HG03571 (cell line): ENCODE data around the gene TTL.
"Not testable (repeated sequence)": the region's sequence is repeated elsewhere in the genome, so short reads cannot be mapped to it uniquely, and the experiment has no call there.

Source experiments
- ATAC-seq: cut with Tn5 transposase; IDR thresholded peaks from one replicate; pipeline ENCODE4 v1.9.1; 2021; ENCODE audit not compliant: unreplicated experiment

TTL gene

GRCh38 chr2:112519506-112519905, 37.5 kb downstream of the TTL start:
- no peak for ATAC-seq

GRCh38 chr2:112520234-112520783, 38.4 kb downstream of the TTL start:
- ATAC-seq: no peak

DNA sequence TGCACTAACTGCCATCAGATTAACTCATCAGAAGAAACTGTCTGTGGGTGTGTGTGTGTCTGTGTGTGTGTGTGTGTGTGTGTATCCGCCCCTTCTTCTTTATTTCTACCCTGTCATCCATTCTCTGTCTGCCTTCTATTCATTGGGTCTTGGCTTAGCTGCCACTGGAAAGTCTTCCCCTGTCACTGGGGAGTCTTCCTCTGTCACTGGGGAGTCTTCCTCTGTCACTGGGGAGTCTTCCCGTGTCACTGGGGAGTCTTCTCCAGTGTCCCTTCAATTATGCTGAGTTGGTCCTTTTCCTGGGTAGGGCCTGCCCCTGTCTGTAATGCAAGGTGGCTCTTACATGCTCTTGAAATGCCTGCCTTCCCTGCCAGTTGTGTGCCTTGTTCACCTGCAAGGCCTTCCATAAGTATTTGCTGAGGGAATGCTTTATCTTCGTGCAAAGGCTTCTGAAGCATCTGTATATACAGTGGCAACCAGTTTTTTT, 41.4 kb downstream of the TTL start:
- ATAC-seq: no peak

DNA sequence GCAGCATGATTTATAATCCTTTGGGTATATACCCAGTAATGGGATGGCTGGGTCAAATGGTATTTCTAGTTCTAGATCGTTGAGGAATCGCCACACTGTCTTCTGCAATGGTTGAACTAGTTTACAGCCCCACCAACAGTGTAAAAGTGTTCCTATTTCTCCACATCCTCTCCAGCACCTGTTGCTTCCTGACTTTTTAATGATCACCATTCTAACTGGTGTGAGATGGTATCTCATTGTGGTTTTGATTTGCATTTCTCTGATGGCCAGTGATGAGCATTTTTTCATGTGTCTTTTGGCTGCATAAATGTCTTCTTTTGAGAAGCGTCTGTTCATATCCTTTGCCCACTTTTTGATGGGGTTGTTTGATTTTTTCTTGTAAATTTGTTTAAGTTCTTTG, 42.3 kb downstream of the TTL start:
- not testable (repeated sequence) for ATAC-seq

- ATAC-seq: no peak
Measured at GRCh38 chr2:112528541-112528940, 46.6 kb downstream of the TTL start.

- no peak for ATAC-seq
Measured at GRCh38 chr2:112529757-112530156, 47.8 kb downstream of the TTL start.

DNA sequence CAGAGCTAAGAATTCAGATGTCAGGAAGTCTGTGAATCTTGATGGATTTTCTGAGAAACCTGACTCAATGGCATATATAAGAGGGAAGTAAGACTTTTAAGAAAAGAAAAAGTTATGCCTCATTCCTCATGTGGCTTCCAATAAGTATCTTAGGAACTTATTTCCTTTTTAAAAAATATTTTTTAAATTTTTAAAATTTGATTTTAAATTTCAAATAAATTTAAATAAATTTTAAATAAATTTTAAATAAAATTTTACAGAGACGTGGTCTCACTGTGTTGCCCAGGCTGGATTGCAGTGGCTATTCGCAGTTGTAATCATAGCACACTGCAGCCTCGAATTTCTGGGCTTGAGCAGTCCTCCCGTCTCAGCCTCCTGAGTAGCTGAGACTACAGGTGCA, 48.8 kb downstream of the TTL start:
- no peak for ATAC-seq

DNA sequence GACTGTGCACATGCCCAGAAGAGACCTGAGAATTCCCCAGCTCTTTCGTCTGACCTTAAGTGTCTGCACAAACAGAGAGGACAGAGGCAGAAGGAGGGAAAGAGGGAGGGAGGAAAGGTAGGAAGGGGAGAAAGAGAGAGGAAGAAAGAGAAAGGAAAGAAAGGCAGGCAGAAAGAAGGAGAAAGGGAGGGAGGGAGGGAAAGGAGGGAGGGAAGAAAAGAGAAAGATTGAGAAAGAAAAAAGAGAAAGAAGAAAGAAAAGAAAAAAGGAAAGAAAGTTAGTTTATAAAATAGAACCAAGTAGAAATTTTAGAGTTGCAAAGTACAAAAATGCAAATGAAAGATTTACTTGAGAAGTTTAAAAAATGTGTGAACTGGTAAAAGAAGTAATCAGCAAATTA, 52.9 kb downstream of the TTL start:
- no peak for ATAC-seq

DNA sequence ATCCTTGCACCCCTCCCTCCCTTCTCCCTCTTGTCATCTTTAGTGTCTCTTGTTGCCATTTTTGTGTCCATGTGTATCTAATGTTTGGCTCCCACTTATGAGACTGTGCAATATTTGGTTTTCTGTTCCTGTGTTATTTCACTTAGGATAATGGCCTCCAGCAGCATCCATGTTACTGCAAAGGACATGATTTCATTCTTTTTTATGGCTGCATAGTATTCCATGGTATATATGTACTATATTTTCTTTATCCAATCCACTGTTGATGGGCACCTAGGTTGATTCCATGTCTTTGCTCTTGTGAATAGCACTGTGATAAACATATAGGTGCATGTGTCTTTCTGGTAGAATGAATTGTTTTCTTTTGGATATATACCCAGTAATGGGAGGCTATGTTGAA, 54.7 kb downstream of the TTL start:
- not testable (repeated sequence) for ATAC-seq

DNA sequence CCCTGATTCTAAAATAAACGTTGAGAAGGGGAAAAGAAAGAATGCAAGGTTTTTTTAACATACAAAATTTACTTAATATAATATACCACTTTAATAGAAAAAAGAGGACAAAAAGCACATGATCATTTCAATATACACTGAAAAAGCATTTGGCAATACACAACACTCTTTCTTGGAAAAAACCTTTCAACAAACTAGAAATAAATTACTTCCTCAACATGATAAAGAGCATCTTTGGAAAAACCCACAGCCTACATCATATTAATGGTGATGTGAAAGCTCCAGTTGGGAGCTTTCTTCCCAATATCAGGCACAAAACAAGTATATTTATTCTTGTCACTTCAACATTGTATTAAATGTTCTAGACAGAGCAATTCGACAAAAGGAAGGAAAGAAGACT, 57.4 kb downstream of the TTL start:
- no peak for ATAC-seq

DNA sequence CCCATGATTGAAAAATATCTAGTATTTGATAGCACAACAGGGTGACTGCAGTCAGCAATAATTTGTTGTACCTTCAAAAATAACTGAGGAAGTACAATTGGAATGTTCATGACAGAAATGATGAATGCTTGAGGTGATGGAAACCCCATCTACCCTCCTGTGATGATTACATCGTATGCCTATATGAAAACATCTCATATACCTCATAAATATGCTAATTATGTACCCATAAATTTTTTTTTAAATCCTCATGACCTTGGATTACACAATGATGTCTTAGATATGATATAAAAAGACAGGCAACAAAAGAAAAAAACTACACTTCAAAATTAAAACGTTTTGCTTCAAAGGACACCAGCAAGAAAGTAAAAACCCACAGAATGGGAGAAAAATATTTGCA, 59.0 kb downstream of the TTL start:
- ATAC-seq: no peak

DNA sequence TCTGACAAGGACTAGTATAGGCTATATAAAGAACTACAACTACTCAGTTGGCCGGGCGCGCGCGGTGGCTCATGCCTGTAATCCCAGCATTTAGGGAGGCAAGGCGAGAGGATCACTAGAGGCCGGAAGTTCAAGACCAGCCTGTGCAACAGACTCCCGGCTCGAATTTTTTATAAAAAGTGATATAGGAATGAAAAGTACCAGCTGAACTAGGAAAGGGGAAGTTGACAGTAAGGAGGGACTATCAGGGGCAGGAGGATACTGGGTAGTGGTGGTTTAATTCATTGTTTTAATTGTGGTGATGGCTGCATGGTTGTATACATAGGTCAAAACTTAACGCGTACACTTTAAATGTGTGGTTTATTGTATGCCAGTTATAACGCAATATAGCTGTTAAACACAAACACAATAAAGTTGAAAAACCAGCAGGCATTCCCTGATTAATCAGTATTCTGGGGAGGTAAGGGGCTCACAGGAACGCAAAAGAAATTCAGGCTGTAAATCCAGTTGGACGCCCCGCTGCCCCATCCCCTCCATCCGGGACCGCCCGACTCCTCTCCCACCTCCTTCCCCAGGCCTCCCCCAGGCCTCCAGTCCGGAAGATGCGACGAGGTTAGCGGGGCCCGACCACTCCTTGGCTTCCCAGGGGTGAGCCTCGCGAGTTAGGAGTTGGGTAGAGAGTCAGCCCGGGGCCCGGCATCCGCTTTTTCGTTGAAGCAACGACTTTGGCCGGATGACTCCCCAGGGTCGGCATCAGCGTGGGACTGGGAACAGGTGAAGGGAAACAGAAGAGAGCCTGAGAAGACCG, 59.6 kb downstream of the TTL start:
- peak; percentile 39 for ATAC-seq

DNA sequence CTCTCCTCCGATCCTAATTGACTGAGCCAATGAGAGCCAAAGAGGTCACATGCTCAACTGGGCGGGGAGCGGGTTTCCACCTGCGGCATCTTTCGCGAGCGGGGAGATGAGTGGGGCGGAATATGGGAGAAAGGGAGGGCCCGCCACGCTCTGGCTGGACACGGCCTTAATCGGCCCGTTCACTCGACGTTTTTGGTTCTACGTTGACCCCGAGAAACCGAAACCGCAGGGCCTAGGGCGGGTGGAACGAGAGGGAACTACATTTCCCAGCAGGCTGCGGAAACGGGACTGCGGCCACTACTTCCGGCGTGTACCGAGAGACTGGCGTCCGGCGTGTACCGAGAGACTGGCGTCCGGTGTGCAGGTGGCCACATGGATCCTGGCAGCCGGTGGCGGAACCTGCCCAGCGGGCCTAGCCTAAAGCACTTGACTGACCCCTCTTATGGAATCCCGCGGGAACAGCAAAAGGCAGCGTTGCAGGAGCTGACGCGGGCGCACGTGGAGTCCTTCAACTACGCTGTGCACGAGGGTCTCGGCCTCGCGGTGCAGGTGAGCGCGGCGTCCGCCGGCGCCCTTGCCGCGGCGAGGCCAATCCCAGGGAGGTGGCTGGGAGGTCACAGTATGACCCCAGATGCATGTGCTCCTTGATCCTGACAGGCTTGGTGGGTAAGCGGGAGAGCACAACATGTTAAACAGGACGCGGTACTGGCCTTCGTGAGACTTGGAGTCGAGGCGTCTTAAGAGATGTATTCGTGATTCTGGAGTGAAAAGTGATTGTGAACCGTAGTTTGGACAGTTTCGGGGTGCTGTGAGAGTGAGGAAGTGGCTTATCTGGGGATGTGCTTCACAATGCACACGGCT, 60.4 kb downstream of the TTL start, which contains the start of gene POLR1B:
Gene POLR1B, plus strand, starts transcription at position 343 of the 861 bp plus-strand sequence. Its CDS starts 30 bp downstream, at position 373.
- peak; percentile 77 for ATAC-seq

DNA sequence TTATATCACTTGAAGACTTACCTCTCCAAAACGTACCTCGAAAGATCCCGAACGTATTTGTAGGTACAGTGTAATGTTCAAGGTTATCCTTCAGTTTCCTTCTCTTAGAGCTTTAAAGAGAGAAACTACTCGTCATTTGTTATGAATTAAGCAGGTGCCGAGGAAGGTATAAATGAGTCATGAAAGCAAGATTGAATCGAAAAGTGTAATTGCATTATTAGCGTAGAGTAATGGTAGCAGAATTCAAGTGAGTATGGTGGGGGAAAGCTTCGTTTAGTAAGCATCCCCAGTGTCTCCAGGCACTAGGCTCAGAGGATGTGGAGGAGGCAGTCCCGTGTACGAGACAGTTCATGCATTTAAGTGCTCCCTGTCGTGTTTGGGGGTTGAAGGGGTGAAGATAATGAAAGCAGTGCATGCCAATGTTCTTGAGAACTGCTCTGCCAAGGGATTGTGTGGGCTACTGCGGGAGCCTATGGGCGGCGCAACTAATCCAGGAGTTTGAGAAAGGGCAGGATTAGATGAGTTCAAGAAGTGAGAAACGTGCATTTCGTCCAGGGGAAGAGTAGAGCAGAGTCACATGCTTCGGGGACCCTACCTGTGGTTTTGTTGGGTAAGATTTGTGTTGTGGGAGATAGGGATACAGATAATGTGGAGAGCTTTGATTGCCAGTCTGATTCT, 61.2 kb downstream of the TTL start:
- ATAC-seq: no peak

GRCh38 chr2:112547333-112547732, 65.4 kb downstream of the TTL start:
- no peak for ATAC-seq

DNA sequence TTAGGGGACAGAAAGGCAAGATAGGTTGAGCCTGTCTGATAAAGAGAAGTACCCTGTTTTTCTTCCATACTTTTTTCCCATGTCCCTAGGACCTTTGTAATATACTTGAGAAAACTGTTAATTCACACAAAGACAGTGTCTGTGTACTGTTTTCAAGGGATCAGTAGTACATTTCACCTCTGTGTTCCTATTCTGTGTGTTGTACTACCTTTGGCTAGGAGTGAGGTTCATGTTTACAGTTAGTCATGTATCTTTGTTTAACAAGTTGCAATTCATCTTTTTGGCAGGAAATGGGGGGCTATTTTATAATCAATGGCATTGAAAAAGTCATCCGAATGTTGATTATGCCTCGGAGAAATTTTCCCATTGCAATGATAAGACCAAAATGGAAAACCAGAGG, 67.0 kb downstream of the TTL start:
- ATAC-seq: no peak

GRCh38 chr2:112566104-112566503, 84.1 kb downstream of the TTL start:
- ATAC-seq: peak; percentile 80

DNA sequence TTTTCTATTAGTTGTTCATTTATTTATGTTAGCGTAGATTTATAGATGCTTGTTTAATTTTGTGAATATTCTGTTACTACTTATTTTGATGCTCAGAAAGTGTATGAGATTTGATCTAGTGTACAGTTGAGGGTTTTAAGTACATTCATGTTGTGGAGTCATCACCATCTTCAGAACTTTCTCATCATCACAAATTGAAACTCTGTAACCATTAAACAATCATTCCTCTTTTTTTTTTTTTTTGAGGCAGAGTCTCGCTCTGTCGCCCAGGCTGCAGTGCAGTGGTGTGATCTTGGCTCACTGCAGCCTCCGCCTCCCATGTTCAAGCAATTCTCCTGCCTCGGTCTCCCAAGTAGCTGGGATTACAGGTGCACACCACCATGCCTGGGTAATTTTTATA, 84.6 kb downstream of the TTL start:
- peak; percentile 33 for ATAC-seq

DNA sequence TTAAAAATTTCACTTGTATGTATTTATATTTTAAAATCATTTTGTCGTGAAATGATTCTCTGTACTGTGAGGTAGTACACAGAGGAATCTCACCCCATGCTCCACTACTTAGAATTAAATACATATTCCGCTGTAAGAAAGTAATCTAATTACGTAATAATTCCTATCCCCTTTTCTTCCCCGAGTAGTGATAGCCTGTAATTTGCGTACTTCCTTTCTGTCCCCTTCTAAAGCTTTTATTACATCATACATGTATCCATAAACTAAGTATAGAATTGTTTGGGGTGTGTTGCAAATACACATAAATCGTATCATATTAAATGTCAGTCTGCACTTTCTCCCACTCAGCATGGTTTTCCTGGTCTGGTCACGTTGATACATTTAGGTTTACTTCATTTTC, 90.0 kb downstream of the TTL start:
- ATAC-seq: no peak

DNA sequence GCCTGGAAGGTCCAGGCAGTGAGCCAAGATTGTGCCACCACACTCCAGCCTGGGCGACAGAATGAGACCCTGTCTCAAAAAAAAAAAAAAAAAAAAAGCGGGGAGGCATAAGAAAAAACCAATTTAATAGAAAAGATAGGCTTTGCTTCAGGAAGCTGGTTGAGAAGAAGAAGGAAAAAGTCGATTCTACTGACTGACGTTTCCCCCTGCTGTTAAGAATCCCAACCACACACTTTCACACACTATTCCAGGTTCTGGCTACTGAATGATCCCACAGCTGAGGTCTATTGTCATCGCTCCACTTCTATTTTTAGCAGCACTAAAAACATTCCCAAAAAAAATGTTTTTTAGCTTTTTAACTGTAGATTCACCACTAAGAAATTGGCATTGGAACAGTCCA, 95.8 kb downstream of the TTL start:
- no peak for ATAC-seq

DNA sequence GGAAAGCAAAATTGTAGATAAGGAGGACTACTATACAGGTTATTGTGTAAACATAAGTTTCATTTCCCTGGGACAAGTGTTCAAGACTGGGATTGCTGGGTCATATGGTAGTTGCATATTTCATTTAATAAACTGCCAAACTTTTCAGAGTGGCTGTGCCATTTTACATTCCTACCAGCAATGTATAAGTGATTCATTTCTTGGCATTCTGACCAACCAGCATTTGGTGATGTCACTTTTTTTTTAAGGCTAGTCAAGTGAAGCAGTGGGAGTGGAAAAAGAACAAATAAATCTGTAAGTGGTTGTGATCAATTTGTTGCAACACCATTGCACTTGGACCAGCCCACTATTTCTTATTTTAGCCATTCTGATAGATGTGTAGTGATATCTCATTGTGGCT, 97.3 kb downstream of the TTL start:
- ATAC-seq: no peak
